Suppressor macrophage treated with lipopolysaccharide for 1 hour (primary cell): ENCODE results near the gene DNAJB11.
A peak's percentile ranks its signal among the peaks of the same experiment; 100 is the strongest.

ENCODE experiments used
- DNase-seq, 3 donors: peaks; one replicate each; pipeline ENCODE4 v3.0.0-alpha.2; 2020 to 2022

Gene DNAJB11

DNA sequence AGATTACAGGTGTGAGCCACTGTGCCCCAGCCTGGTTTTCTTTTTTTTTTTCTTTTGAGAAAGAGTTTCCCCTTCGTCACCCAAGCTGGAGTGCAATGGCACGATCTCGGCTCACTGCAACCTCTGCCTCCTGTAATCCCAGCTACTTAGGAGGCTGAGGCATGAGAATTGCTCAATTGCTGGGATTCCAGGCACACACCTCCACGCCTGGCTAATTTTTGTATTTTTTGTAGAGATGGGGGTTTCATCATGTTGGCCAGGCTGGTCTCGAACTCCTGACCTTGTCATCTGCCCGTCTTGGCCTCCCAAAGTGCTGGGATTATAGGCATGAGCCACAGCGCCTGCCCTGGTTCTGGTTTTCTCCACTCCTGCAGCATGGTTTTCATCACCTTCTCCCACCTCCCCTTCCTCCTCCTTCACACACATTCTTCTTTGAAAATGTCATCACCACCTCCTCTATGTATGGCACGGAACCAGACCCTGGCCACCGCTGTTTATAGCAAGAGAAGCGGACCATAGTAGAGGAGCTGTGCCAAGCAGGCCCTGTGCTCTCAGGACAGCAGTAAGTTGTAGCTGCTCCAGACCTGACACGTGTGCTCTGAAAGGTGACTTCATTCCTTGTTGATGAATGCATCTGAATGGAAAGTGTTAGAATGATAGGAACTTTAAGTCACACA is 27.7 kb downstream of the DNAJB11 start:
- no peak for DNase-seq

- DNase-seq = no peak
These were observed 28.2 kb downstream of the DNAJB11 start for GRCh38 chr3:186598794-186599141.

DNA sequence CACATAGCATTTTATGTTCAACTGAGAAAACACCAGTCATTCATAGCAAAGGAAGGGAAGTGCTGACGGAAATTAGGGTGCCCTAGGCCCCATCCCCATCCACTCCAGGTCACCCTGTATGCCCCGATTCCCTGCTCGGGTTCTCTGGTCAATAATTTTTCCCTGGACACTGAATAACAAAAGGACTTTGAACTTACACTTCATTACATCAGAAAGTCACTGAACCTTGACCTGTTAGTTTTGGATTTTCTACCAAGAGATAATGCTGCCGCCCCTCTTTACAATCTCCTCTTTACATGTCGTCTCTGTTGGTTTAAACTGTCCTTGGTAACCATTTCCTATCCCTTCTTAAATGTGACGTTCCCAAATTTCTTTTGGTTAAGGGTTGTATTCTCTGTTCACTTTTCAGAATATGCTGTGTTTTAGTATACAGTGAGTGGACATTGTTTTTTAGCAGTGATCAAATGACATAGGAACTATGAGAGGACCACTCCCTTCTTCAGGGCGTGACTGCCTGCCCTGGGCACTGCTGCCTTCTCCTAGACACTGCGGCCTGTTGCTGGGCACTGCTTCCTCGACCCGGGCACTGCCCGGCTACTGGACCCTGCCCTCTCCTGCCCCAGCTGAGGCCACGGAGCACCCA is 28.7 kb downstream of the DNAJB11 start:
- DNase-seq = no peak

DNA sequence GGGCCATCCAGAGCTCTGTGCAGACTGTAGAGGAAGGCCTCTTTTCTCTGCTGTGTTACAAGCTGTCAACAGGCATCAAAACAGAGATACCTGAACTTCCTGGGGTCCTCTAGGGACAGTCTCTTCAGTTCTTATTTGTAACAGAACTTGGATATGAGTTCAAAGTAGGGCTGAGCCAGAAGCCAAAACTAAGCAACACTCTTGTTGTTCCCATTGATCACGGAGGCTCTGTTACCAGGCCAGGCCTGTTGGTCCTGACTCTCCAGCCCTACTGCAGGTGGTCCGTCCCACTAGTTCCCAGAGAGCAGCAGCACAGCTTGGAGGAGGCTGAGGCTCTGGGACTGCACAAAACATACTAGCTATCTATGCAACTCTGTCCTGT is 29.3 kb downstream of the DNAJB11 start:
- DNase-seq = no peak

DNA sequence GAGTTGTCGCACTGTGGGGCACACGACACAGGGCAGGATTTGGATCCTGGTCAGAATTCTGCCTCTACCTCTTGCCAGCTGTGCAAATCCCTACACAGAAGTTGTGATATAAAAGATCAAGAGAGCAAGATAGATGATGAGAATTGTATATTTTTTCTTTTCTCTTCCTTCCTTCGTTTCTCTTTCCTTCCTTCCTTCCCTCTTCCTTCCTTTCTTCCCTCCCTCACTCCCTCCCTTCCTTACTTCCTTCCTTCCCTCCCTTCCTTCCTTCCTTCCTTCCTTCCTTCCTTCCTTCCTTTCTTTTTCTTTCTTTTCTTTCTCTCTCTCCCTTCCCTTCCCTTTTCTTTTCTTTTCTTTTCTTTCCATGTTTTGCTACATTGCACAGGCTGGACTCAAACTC is 30.4 kb downstream of the DNAJB11 start:
- DNase-seq = no peak

DNA sequence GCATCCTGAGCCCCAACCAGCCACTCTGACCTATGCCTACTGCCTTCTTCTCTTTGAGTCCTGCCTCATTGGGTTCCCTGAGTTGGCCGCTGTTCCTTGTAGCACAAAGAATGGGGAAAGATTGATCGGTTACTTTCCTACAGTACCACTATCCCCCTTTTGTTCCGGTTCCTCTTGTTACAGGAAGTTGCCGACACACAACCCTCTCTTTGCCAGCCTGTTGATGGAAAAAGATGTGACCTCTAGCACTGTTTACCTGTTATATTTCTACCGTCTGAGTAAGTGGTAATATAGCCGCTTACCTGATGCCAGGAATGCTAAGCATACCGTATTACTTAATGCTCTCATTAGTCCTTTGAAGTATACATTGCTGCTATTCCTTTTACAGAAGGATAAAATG is 32.6 kb downstream of the DNAJB11 start:
- no peak for DNase-seq

- DNase-seq = no peak
These were observed 34.6 kb downstream of the DNAJB11 start for GRCh38 chr3:186605078-186605477.

DNA sequence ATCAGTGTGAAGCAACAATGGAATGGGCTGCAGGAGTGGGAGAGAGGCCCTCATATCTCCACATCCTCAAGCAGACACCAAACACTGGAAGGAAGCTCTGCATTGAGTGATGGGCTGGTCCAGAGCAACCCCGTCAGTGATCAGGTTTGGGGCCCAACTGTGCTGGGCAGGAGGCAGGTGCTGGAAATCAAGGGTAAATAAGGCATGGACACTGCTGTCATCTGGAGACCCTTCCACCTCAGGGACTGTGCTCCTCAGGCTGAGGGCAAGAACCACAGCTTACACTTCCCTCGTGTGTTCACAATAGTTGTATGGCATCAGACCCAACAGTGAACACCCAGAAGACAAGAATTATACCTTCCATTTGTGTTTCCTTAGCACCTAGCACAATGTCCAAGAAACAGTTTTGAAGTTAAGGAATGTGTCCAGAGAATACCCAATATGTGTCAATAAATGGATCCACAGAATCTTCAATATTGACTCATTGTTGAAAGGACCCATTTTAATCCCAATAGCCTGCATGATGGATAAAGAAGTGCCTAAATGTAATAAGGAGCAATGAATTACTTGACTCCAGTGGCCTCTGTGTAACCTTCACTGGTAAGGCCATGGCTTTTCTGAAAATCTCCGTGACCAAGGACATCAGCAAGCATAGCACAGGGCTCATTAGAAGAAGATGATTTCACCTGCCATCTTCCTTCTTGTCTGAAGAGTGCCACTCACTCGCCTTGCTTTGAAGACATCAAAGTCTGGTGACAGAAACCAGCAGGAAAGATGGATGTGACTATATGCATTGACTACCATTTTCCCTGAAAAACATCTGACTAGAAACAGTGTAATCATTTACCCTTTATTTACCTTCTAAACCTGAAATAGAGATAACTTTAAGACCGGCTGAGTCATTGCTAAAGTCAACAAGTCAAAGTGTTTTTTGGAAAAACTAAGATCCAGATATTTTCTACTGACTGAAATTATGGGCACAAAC is 35.3 kb downstream of the DNAJB11 start:
- no peak for DNase-seq

DNA sequence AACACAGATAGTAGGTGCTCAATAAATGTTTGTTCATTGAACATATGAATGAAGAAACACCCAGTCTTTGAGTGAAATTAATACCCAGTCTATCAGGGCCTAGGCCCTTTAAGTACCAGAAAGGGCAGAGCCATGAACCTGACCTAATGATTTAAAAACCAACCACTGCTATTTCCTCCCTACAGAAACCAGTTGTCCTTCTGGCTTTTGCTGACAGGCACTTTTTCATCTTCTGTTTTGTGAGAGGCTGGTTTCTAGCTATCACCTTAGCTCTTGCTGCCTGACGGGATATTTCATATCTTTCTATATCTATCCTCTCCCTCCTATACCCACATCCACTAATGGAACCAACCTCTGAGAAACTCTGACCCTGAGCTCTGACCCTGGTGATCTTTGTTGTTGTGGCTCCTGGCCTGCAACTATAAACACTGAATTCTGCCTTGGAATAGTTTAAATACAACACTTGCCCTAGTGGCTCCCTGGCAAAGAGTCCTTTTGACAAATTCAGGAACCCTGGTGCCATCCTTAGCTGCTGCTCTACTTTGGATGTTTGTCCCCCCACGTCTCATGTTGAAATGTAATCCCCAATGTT is 38.2 kb downstream of the DNAJB11 start:
- DNase-seq = no peak

DNA sequence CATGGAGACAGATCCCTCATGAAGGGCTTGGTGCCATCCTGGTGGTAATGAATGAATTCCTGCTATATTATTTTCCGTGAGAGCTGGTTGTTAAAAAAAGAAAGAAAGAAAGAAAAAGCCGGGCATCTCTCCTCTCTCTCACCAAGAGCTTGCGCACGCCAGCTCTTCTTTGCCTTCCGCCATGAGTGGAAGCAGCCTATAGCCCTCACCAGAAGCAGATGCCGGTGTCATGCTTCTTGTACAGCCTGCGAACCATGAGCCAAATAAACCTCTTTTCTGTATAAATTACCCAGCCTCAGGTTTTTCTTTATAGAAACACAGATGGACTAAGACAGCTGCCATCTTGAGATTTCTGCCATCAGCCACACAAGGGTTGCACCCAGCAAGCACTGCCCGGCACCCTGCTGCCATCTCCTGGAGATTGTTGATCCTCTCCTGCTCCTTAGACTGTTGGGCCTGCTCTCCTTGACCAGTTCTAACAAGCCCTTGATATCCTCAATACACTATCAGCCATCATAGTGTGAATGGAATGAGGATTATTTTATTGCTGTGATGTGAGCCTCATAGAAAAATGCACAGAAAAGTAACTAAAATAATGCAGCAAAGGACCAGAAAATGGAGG is 38.8 kb downstream of the DNAJB11 start:
- DNase-seq = peak; percentile 25 to 31 (median 26)

DNA sequence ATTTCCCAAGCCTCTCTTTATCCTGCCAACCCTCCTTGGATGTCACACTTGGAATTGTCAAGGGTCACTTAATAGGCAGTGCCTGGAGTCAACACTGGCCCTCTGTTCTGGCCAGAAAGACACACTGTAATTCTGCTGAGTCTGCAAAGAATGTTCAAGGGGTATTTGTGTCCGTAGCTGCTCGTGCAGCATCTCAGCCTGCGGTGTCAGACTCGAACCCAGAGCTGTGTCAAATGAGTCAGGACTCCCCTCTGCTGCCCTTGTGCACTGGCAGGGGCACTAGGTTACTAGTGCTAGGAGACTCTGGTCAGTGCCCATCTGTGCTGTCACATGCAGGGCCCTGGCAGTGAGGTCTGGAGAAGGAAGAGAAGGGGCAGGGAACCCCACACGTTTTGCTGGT is 41.5 kb downstream of the DNAJB11 start:
- no peak for DNase-seq

GRCh38 chr3:186612721-186613636 is 42.5 kb downstream of the DNAJB11 start, which contains the start of gene AHSG:
AHSG (plus strand) TSS chr3:186613060; CDS start chr3:186613142, 82 bp downstream.
- no peak for DNase-seq

DNA sequence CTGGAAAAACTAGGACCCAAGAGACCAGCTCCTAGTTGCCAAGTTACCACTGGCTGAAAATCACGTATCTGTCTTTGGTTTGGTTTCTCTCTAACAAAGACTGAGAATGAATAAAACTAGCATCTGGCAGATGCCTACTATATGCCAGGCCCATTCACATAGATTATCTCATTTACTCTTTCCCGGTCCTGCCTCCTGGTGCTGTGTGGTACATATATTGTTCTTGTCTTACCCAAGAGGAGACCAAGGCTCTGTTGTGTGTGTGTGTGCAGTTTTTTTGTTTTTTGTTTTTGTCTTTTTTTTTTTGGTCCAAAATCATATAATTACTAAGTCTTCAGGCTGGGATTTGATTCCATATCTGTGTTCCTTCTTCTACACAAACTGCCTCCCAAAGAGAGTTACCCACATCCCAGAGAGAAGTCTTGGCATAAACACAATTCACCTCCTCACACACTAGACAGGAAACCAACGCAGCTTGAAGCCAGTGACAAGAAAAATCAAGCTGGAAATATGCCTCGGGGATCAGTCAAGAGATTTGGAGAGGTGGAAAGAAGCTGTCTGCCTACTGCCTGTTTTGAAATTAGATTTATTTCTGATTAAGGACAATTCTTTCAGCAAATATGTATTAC is 43.2 kb downstream of the DNAJB11 start:
- DNase-seq = no peak

DNA sequence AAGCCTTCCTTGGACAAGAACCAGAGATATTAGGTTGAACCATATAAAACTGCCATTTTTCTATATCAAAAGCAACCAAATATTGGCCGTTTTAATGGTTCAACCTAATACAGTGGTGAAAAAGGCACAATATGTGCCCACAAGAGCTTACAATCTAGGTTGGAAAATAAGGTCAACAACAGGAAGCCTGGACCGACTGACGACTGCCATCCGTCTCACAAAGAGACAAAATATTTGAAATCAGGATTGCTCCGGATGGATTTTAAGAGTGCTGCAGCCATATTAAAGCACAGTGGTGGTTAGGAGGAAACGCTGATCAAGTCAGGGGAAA is 43.7 kb downstream of the DNAJB11 start:
- no peak for DNase-seq

GRCh38 chr3:186614597-186615483 is 44.3 kb downstream of the DNAJB11 start:
- peak; percentile 69 to 80 (median 76) for DNase-seq

DNA sequence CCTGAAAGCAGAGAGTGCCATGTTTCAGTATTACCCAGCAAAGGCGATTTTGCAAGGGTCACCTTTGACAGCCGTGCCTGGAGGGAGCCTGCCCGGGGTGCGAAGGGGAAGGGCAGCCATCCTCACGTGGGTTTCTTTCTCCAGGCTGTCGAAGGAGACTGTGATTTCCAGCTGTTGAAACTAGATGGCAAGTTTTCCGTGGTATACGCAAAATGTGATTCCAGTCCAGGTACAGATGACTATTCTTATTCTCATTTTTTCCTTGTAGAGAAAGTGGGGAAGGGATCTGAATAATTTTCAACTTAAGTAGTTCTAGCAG is 45.7 kb downstream of the DNAJB11 start:
- no peak for DNase-seq

- peak; percentile 87 to 93 (median 89) for DNase-seq
These were observed 46.8 kb downstream of the DNAJB11 start for GRCh38 chr3:186617036-186617946.

DNA sequence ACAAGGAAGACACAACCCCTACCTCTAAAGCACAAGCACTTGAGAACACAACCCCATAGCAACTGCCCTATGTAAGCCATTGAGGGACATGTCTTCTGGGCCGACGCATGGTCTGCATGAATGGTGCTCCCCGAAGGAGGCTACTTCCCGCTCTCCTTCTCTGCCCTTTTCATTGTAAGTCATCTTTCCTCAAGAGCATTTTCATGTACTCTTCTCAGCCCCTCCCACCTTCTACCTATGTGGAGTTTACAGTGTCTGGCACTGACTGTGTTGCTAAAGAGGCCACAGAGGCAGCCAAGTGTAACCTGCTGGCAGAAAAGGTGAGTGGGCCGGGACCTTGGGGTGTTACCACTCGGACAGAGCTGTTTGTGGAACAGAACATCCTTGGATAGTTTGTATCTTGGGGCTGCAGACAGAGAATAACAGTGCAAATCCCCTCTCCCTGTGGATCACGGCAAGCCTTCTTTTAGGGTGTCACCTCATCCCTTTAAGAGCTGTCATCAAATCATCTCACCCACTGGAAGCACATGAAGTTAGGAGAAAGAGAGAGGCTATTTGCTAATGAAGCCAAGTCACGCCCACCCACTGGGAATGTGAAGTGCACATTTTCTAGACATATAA is 47.9 kb downstream of the DNAJB11 start:
- DNase-seq = no peak

DNA sequence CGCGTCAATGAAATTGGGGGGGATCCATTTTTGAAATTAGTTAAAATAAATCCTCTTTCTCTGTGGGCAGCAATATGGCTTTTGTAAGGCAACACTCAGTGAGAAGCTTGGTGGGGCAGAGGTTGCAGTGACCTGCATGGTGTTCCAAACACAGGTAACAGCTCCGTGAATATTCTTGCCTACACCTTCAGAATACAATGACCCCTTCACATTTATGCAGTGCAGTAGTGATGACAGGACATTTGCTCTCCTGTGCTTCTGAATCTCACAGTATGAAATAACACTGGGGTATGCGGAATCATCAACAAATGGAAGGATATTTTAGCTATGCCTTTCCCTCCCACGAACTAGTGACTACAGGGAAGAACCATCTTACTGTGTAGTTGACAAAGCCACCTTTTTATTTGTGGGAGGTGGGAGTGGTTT is 49.3 kb downstream of the DNAJB11 start:
- DNase-seq = no peak
